ENCODE results near the gene DLG1.

DLG1 gene

DNA sequence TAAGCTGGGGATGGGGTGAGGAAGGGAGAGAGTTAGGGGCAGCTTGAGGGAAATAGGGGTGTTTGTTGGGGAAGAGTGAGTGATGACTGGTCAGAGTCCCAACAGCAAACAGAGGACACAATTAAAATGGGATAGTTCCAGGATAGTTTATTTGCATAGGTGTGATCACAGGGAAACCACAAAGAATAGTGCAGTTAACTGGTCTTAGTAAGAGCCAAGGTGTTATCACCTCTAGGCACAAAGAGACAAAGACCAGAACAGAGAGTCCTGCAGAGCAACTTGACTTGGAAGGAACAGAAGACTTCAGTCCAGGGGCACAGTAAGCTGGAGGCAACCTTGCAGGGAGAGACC lies 42.1 kb upstream of the DLG1 start:
- H3K4me3 ChIP-seq (replicated peaks in 1 of 2; ENCODE audit: low read depth in 2 of 2, low read length in 2 of 2): no peak overlapping the region
- TF ChIP-seq, protein P1, sequence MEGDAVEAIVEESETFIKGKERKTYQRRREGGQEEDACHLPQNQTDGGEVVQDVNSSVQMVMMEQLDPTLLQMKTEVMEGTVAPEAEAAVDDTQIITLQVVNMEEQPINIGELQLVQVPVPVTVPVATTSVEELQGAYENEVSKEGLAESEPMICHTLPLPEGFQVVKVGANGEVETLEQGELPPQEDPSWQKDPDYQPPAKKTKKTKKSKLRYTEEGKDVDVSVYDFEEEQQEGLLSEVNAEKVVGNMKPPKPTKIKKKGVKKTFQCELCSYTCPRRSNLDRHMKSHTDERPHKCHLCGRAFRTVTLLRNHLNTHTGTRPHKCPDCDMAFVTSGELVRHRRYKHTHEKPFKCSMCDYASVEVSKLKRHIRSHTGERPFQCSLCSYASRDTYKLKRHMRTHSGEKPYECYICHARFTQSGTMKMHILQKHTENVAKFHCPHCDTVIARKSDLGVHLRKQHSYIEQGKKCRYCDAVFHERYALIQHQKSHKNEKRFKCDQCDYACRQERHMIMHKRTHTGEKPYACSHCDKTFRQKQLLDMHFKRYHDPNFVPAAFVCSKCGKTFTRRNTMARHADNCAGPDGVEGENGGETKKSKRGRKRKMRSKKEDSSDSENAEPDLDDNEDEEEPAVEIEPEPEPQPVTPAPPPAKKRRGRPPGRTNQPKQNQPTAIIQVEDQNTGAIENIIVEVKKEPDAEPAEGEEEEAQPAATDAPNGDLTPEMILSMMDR (IDR thresholded peaks at IDR 0.05; ENCODE audit: low read depth, low read length): no peak
- no peak for DNase-seq (ENCODE audit: low read depth in 2 of 2)

DNA sequence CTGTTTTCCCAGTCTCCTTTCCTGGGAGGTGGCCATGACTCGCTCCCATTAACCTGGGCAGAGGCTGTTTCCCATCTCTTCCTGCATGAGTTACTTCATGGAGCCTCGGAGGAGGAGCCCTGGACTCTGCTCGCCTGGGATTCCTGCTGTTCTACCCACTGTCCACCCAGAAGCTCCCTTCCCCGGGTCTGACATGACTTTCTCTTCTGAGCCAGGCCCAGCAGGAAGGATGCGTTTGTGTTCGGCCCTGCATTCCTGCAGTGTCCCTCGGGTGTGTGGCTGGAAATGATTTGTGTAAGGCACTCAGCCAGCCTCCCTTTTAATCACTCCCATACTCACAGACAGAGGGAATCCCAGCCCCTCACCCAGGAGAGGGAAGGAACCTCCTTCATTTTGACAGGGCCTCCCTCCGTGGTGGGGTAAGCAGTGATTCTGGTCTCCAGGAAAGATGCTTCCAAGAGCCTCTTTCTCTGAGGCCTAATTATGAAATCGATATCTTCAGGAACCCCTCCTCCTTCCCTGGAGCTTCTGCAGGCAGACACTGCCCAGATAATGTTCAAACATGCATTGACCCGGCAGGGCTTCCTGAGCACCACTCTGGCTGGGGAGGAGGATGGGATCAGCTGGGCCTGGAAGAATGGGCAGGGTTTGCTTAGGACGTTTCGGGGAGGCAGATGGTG lies 41.6 kb upstream of the DLG1 start:
- peak; percentile 57 to 63 for DNase-seq (ENCODE audit: low read depth in 2 of 2)
- TF ChIP-seq, protein P1 (IDR thresholded peaks at IDR 0.05; ENCODE audit: low read depth, low read length): no peak
- no peak overlapping the region for H3K4me3 ChIP-seq (replicated peaks in 1 of 2; ENCODE audit: low read depth in 2 of 2, low read length in 2 of 2)

DNA sequence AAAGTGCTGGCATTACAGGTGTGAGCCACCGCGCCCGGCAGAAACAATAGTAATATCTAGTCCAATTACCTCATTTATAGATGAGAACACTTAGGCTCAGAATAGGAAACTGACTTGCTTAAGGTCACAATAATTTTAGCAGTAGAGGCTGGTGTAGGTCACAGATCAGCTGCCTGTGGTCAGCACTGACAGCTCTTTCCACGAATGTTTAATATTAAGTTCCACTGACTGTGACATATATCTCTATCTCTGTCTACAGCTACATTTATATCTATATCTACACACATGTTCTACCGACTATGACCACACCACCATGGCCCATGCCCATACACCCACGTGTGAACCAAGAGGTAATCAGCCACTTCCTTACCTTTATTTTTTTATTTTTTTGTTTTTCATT lies 40.2 kb upstream of the DLG1 start:
- DNase-seq (ENCODE audit: low read depth in 2 of 2): no peak
- H3K4me3 ChIP-seq (replicated peaks in 1 of 2; ENCODE audit: low read depth in 2 of 2, low read length in 2 of 2): no peak overlapping the region
- TF ChIP-seq, protein P1 (IDR thresholded peaks at IDR 0.05; ENCODE audit: low read depth, low read length): no peak

DNA sequence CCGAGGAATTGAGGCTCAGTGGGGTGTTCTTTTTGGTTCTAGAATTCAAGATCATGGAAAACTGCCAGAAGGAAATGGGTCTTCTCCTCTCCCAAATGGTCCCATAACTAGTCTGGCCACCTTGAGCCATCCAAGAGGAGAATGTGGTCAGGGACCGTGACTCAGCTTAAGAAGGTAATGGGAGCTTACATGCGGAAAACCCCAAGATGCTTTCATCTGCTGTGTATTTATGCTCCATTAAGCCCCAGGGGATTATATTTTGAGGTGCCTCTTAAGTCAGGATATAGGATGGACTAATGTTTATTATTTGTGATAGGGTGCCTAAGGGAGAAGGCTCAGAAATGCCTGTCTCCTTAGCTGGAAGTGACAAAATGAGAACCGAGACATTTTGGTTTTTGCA lies 39.2 kb upstream of the DLG1 start:
- DNase-seq (ENCODE audit: low read depth in 2 of 2): no peak
- TF ChIP-seq, protein P1 (IDR thresholded peaks at IDR 0.05; ENCODE audit: low read depth, low read length): no peak
- H3K4me3 ChIP-seq (replicated peaks in 1 of 2; ENCODE audit: low read depth in 2 of 2, low read length in 2 of 2): no peak overlapping the region

DNA sequence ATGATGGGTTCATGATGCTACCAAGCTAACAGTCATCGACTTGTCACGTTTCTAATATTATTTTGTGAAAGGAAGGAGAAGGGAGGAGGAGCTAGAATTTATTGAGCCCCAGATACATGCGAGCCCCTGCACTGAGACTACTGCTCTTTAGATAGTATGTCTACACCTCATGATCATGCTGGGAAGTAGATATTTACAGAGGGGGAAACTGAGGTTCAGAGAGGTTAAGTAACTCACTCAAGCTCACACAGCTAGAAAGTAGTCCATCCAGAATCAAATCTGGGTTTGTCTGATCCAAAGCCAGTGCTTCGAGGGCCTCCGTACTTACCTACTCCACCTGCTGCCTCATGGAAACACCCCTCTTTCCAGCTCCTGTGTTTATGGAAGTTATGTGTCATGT lies 38.8 kb upstream of the DLG1 start:
- H3K4me3 ChIP-seq (replicated peaks in 1 of 2; ENCODE audit: low read depth in 2 of 2, low read length in 2 of 2): no peak overlapping the region
- TF ChIP-seq, protein P1 (IDR thresholded peaks at IDR 0.05; ENCODE audit: low read depth, low read length): no peak
- DNase-seq (ENCODE audit: low read depth in 2 of 2): no peak

DNA sequence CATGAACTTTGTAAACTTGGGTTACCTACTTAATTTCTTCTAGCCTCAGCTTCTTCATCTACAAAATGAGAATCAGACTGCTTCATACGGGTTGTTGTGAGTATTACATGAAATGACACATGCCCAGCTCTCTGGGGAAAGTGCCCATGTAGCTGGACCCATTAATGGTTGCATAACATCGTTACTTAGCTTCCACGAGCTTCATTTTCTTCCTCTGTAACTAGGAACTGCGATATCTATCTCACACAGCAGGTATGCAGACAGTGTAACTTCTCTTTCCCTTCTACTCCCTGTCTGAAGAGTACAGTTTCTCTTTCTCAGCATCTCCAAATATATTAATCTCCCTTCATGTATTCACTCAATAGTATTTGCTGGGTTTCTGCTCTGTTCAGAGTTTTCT lies 37.9 kb upstream of the DLG1 start:
- no peak overlapping the region for H3K4me3 ChIP-seq (replicated peaks in 1 of 2; ENCODE audit: low read depth in 2 of 2, low read length in 2 of 2)
- TF ChIP-seq, protein P1 (IDR thresholded peaks at IDR 0.05; ENCODE audit: low read depth, low read length): no peak
- DNase-seq (ENCODE audit: low read depth in 2 of 2): no peak
